ENCODE results near the gene CNR2.

DNA sequence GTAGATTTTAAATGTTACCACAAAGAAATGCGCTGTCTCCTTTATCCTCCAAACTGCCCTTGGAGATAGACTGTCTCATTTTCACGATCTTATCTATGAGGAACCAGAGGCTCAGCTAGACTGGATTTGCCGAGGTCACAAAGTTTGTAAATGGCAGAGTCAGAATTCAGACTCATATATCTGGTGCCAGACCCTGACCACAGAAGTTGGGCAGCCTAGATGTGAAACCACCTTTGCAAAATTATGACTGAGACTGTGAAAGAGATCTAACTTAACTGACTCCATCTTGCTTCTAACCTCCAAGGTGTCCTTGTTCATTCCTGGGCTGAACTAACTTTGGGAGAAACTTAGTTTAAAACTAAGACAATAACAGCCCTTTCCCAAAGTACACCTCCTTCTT, 14.1 kb downstream of the CNR2 start:
- no peak for TF ChIP-seq EZH2 (IDR thresholded peaks at IDR 0.05; ENCODE audit: low read depth, unreplicated experiment)
- no peak for TF ChIP-seq CTCF (conservative IDR thresholded peaks at IDR 0.05; ENCODE audit: low read depth in 2 of 2)

All from GM23338 (cell line).